MCF 10A (cell line): Measurements from ENCODE around the gene PCDH15. TPM values are rescaled to one million over a fixed set of nuclear protein-coding genes. Genes with fewer than 3 reads are reported as not detected.

Experiments
- BruUV-seq: library from RNA; stranded (reverse); fragments of 400-500 nt; replicated peaks from 2 replicates; lab custom pipeline; 2021; lab: Mats Ljungman, UMichigan
- CTCF ChIA-PET: fragments of 300-600 bp; sonication (Branson Sonifier 250); formaldehyde crosslinking; extraction: SDS; loops from one replicate; lab custom pipeline; 2021; ENCODE audit warnings: antibody characterized with exemption, inconsistent platforms; lab: Yijun Ruan, JAX
- POLR2A ChIA-PET: fragments of 300-600, 350-650 bp; sonication (Branson Sonifier 250); formaldehyde crosslinking; extraction: SDS; loops from one replicate; lab custom pipeline; 2020; ENCODE audit warnings: antibody characterized with exemption, inconsistent platforms; lab: Yijun Ruan, JAX
- DNase-seq: peaks from one replicate; pipeline ENCODE4 v3.0.0-alpha.2; 2018; ENCODE audit not compliant: unreplicated experiment
- H3K27ac Mint-ChIP-seq: one replicate; pipeline ENCODE4 v1.8.0; 2022; ENCODE audit warnings: mild to moderate bottlenecking, low read depth, mixed read lengths; ENCODE audit not compliant: unreplicated experiment
- H3K27me3 Mint-ChIP-seq: one replicate; pipeline ENCODE4 v1.8.0; 2022; ENCODE audit warnings: mixed read lengths; ENCODE audit not compliant: insufficient read depth, unreplicated experiment
- H3K36me3 Mint-ChIP-seq: one replicate; pipeline ENCODE4 v1.8.0; 2022; ENCODE audit warnings: mild to moderate bottlenecking, moderate library complexity, mixed read lengths; ENCODE audit not compliant: insufficient read depth, unreplicated experiment
- H3K4me1 Mint-ChIP-seq: one replicate; pipeline ENCODE4 v1.8.0; 2022; ENCODE audit warnings: mixed read lengths; ENCODE audit not compliant: insufficient read depth, unreplicated experiment
- H3K4me3 Mint-ChIP-seq: one replicate; pipeline ENCODE4 v1.8.0; 2022; ENCODE audit warnings: mild to moderate bottlenecking, moderate library complexity, mixed read lengths; ENCODE audit not compliant: unreplicated experiment
- H3K9me3 Mint-ChIP-seq: one replicate; pipeline ENCODE4 v1.8.0; 2022; ENCODE audit warnings: mixed read lengths; ENCODE audit not compliant: unreplicated experiment
- CTCF ChIP-seq: fragments of 200-600 bp; IDR thresholded peaks from one replicate; pipeline ENCODE4 v1.8.0; 2022; ENCODE audit warnings: antibody characterized with exemption, mild to moderate bottlenecking; ENCODE audit not compliant: unreplicated experiment
- intact Hi-C: fragments of 100-400 bp; cut with micrococcal nuclease; formaldehyde crosslinking; loops from 2 replicates; pipeline ENCODE4 v1.14.1; 2022
- total RNA-seq: library from RNA; stranded (reverse); gene quantifications from 2 replicates; pipeline ENCODE4 v1.2.3, GENCODE V29; 2022

Gene PCDH15
- total RNA-seq, 1 experiment from 2014 or later = not detected

GRCh38 chr10:54666192-54666591, 134.8 kb downstream of the PCDH15 start:
- TF ChIP-seq CTCF = no peak
- no peaks in the 10 kb centered on the region for H3K4me1 Mint-ChIP-seq
- no peaks in the 10 kb centered on the region for H3K9me3 Mint-ChIP-seq
- ChIA-PET CTCF (interaction anchor here (0.9 kb wide), 1 partner anchor 53 kb away, joined by 6 read pairs; no protein-coding TSS in a partner anchor), POLR2A (no interaction called here)
- intact Hi-C loops = no loop called here
- BruUV-seq = no TSS peak
- peaks cover 72% of the 10 kb centered on the region for H3K27me3 Mint-ChIP-seq
- no peak overlapping the region for H3K27ac Mint-ChIP-seq
- DNase-seq = no peak
- H3K36me3 Mint-ChIP-seq = no peaks in the 10 kb centered on the region
- H3K4me3 Mint-ChIP-seq = no peak overlapping the region

GRCh38 chr10:54665095-54665494, 135.9 kb downstream of the PCDH15 start:
- Mint-ChIP-seq H3K4me3 (no peak overlapping the region), H3K27me3 (peaks cover 83% of the 10 kb centered on the region), H3K9me3 (no peaks in the 10 kb centered on the region), H3K27ac (no peak overlapping the region), H3K4me1 (no peaks in the 10 kb centered on the region), H3K36me3 (no peaks in the 10 kb centered on the region)
- no TSS peak for BruUV-seq
- intact Hi-C loops = no loop called here
- DNase-seq = no peak
- no peak for TF ChIP-seq CTCF
- POLR2A ChIA-PET = no interaction called here
- CTCF ChIA-PET = no interaction called here

GRCh38 chr10:54660397-54660796, 140.6 kb downstream of the PCDH15 start:
- POLR2A ChIA-PET = no interaction called here
- Mint-ChIP-seq H3K9me3 (no peaks in the 10 kb centered on the region), H3K27me3 (peaks cover 91% of the 10 kb centered on the region), H3K4me3 (no peak overlapping the region), H3K27ac (no peak overlapping the region), H3K4me1 (no peaks in the 10 kb centered on the region), H3K36me3 (no peaks in the 10 kb centered on the region)
- BruUV-seq = no TSS peak
- intact Hi-C loops = no loop called here
- DNase-seq = no peak
- no peak for TF ChIP-seq CTCF
- CTCF ChIA-PET = no interaction called here

- DNase-seq = no peak
- intact Hi-C loops = no loop called here
- no peak overlapping the region for H3K27ac Mint-ChIP-seq
- H3K36me3 Mint-ChIP-seq = no peaks in the 10 kb centered on the region
- ChIA-PET CTCF (no interaction called here), POLR2A (no interaction called here)
- BruUV-seq = no TSS peak
- no peak overlapping the region for H3K4me3 Mint-ChIP-seq
- H3K4me1 Mint-ChIP-seq = no peaks in the 10 kb centered on the region
- H3K27me3 Mint-ChIP-seq = peaks cover 73% of the 10 kb centered on the region
- no peaks in the 10 kb centered on the region for H3K9me3 Mint-ChIP-seq
- TF ChIP-seq CTCF = no peak
Observed at GRCh38 chr10:54656643-54657042, 144.4 kb downstream of the PCDH15 start.
